CD4-positive, alpha-beta T cell (primary cell): ENCODE results near the gene CBARP. TPM values are rescaled to one million over a fixed set of nuclear protein-coding genes. Genes with fewer than 3 reads are reported as not detected.

Experiments
- ATAC-seq: fragments of 200-7000 bp; cut with Tn5 transposase; one replicate; pipeline ENCODE4 v1.10.0; 2022; ENCODE audit warnings: mild to moderate bottlenecking; ENCODE audit not compliant: poor library complexity
- CTCF ChIA-PET: fragments of 350-600 bp; sonication (Branson Sonifier 250); formaldehyde crosslinking; loops from one replicate; lab custom pipeline; 2021; ENCODE audit warnings: antibody characterized with exemption, inconsistent platforms; lab: Charles Lee
- POLR2A ChIA-PET: fragments of 350-600 bp; sonication (Branson Sonifier 250); formaldehyde crosslinking; loops from one replicate; lab custom pipeline; 2021; ENCODE audit warnings: antibody characterized with exemption, inconsistent platforms; lab: Charles Lee
- DNase-seq, 14 experiments: peaks; one replicate each; pipeline ENCODE4 v3.0.0-alpha.2; 2013 to 2020; ENCODE audit warnings: mixed read lengths in 2 of 14
- H3K27ac ChIP-seq, 2 donors: one replicate each; pipeline versions ENCODE4 v1.5.1 to v1.7.0; 2013; ENCODE audit warnings: low read length in 2 of 2, low read depth in 1 of 2, mild to moderate bottlenecking in 1 of 2
- H3K27me3 ChIP-seq, 2 experiments: 1 replicate in 1 of 2; 2 replicates in 1 of 2; pipeline versions ENCODE4 v1.6.1 to v1.7.0; 2013; ENCODE audit warnings: low read length in 2 of 2, control low read depth in 1 of 2, mild to moderate bottlenecking in 1 of 2, moderate library complexity in 1 of 2; ENCODE audit not compliant: insufficient read depth in 2 of 2, control insufficient read depth in 1 of 2
- H3K36me3 ChIP-seq: one replicate; pipeline ENCODE4 v1.6.1; 2013; ENCODE audit warnings: low read length, control low read depth; ENCODE audit not compliant: insufficient read depth
- H3K4me1 ChIP-seq: one replicate; pipeline ENCODE4 v1.6.1; 2013; ENCODE audit warnings: low read length, control low read depth; ENCODE audit not compliant: insufficient read depth
- H3K4me3 ChIP-seq: one replicate; pipeline ENCODE4 v1.5.1; 2013; ENCODE audit warnings: mild to moderate bottlenecking, low read length, moderate library complexity
- H3K9me3 ChIP-seq, 2 experiments: 1 replicate in 1 of 2; 2 replicates in 1 of 2; pipeline versions ENCODE4 v1.6.1 to v1.7.0; 2013; ENCODE audit warnings: low read length in 2 of 2, mild to moderate bottlenecking in 2 of 2, control low read depth in 1 of 2, moderate library complexity in 1 of 2; ENCODE audit not compliant: control insufficient read depth in 1 of 2, insufficient read depth in 1 of 2
- H3K27ac Mint-ChIP-seq: one replicate; pipeline ENCODE4 v1.8.0; 2020; ENCODE audit warnings: mixed read lengths
- H3K27me3 Mint-ChIP-seq: one replicate; pipeline ENCODE4 v1.8.0; 2021; ENCODE audit warnings: mixed read lengths
- H3K36me3 Mint-ChIP-seq: one replicate; pipeline ENCODE4 v1.8.0; 2021; ENCODE audit warnings: low read depth, mixed read lengths
- H3K4me1 Mint-ChIP-seq: one replicate; pipeline ENCODE4 v1.8.0; 2021; ENCODE audit warnings: low read depth, mixed read lengths
- H3K4me3 Mint-ChIP-seq: one replicate; pipeline ENCODE4 v1.8.0; 2020; ENCODE audit warnings: mild to moderate bottlenecking, mixed read lengths
- H3K9me3 Mint-ChIP-seq: one replicate; pipeline ENCODE4 v1.8.0; 2020; ENCODE audit warnings: mixed read lengths
- CTCF ChIP-seq: fragments of 200-600 bp; IDR thresholded peaks from one replicate; pipeline ENCODE4 v1.8.0; 2022; ENCODE audit warnings: antibody characterized with exemption, mild to moderate bottlenecking
- intact Hi-C, 2 experiments: fragments of 100-400 bp; cut with DNase I in 1 of 2; cut with micrococcal nuclease in 1 of 2; formaldehyde crosslinking; loops; one replicate each; pipeline versions ENCODE4 v1.15.1 to v1.9.0; 2023 to 2025; cut with DNase I, micrococcal nuclease
- total RNA-seq, 174 experiments: library from RNA in 2 of 174; stranded (reverse) in 2 of 174; gene quantifications; one replicate each; pipeline ENCODE4 v1.2.3 and lab custom pipeline; 2021 to 2026

CBARP gene
- total RNA-seq, 2 experiments from 2014 or later: 0.22 TPM; not detected in 1

- peaks cover 3% of the 10 kb centered on the region for H3K36me3 Mint-ChIP-seq
- CTCF ChIA-PET: no interaction called here
Measured at GRCh38 chr19:1230783-1231489, 6.9 kb downstream of the CBARP start.

GRCh38 chr19:1229924-1230782 lies 7.7 kb downstream of the CBARP start:
- peaks cover 3% of the 10 kb centered on the region for H3K36me3 ChIP-seq
- H3K4me3 Mint-ChIP-seq: no peak overlapping the region
- no peaks in the 10 kb centered on the region for H3K4me1 ChIP-seq
- H3K4me1 Mint-ChIP-seq: no peaks in the 10 kb centered on the region
- peaks cover 0 to 5% of the 10 kb centered on the region in 2 experiments for H3K9me3 ChIP-seq
- H3K27me3 ChIP-seq: no peaks in the 10 kb centered on the region
- H3K27ac Mint-ChIP-seq: no peak overlapping the region
- H3K27ac ChIP-seq: no peak overlapping the region
- H3K27me3 Mint-ChIP-seq: no peaks in the 10 kb centered on the region
- H3K9me3 Mint-ChIP-seq: no peaks in the 10 kb centered on the region
- DNase-seq: no peak
- H3K36me3 Mint-ChIP-seq: peaks cover 3% of the 10 kb centered on the region
- intact Hi-C loops: no loop called here
- CTCF ChIA-PET: no interaction called here
- TF ChIP-seq CTCF: no peak
- H3K4me3 ChIP-seq: no peak overlapping the region
- POLR2A ChIA-PET: no interaction called here
- no peak for ATAC-seq

More at GRCh38 chr19:1230783-1231489, 6.9 kb downstream of the CBARP start:
- TF ChIP-seq CTCF: no peak
- Histone ChIP-seq H3K27ac (no peak overlapping the region), H3K9me3 (peaks cover 0 to 5% of the 10 kb centered on the region in 2 experiments), H3K36me3 (peaks cover 3% of the 10 kb centered on the region), H3K4me1 (no peaks in the 10 kb centered on the region), H3K4me3 (no peak overlapping the region), H3K27me3 (no peaks in the 10 kb centered on the region)
- Mint-ChIP-seq H3K9me3 (no peaks in the 10 kb centered on the region), H3K4me1 (no peaks in the 10 kb centered on the region), H3K27me3 (no peaks in the 10 kb centered on the region), H3K4me3 (no peak overlapping the region), H3K27ac (no peak overlapping the region)
- intact Hi-C loops: no loop called here
- no peak for DNase-seq
- ATAC-seq: no peak
- POLR2A ChIA-PET: no interaction called here

GRCh38 chr19:1229056-1229923 lies 8.5 kb downstream of the CBARP start:
- Histone ChIP-seq H3K4me1 (no peaks in the 10 kb centered on the region), H3K36me3 (peaks cover 10% of the 10 kb centered on the region), H3K9me3 (peaks cover 0 to 5% of the 10 kb centered on the region in 2 experiments), H3K27ac (no peak overlapping the region), H3K4me3 (no peak overlapping the region), H3K27me3 (no peaks in the 10 kb centered on the region)
- no peaks in the 10 kb centered on the region for H3K4me1 Mint-ChIP-seq
- no peaks in the 10 kb centered on the region for H3K27me3 Mint-ChIP-seq
- TF ChIP-seq CTCF: no peak
- no peaks in the 10 kb centered on the region for H3K9me3 Mint-ChIP-seq
- intact Hi-C loops: no loop called here
- no peak overlapping the region for H3K4me3 Mint-ChIP-seq
- CTCF ChIA-PET: no interaction called here
- no peak for DNase-seq
- peaks cover 3% of the 10 kb centered on the region for H3K36me3 Mint-ChIP-seq
- POLR2A ChIA-PET: no interaction called here
- no peak for ATAC-seq
- no peak overlapping the region for H3K27ac Mint-ChIP-seq
